Endothelial cell of hepatic sinusoid (primary cell): ENCODE data around the gene MYOZ2.

Experiments used
- in situ Hi-C: cut with HindIII; loops from 2 replicates; pipeline ENCODE4 v1.10.0; 2017; ENCODE audit warnings: low sequenced_read_pairs

The MYOZ2 gene

DNA sequence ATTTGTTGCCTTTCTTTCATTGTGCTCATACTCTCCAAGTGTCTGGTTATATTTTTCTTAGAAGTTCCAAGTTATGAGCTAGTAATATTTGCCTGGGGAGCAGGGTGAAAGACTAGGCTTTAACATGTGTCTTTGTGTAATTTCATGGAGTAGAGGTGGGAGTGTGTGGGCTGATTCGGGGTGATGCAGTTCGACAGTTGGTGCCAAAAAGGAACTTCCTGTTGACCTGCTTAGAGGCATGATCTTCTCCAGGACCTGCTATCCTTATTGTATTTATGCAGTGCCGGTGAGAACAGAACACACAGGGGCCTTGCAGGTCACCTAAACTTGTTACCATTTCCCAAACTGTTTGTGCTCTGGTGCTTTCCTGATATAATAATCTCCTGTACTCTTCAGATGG is 98.1 kb downstream of the MYOZ2 start:
- in situ Hi-C loops = no loop called here

DNA sequence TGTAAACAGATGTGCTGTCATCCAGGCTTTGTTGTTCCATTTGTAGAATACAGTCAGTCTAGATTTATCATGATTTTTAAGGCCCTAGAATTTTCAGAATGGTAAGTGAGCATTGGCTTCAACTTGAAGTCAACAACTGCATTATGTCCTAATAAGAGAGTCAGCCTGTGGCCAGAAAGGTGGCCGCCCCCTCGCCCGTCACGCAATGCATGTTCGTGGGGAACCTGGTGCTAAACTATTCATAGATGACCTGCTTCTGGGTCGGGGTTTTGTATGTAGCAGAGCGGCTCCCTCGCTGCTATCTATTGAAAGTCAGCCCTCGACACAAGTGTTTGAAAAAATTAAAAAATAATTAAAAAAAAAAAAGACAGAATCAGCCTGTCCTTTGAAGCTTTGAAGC is 101.6 kb downstream of the MYOZ2 start:
- in situ Hi-C loops = no loop called here
